Loucy (cell line): Measurements from ENCODE around the gene ELMO1.
A peak's percentile ranks its signal among the peaks of the same experiment; 100 is the strongest.

ENCODE experiments used
- CTCF ChIP-seq: fragments of 200-600 bp; sonication (generic); conservative IDR thresholded peaks from 2 replicates; pipeline ENCODE4 v1.5.1; 2014; ENCODE audit warnings: mild to moderate bottlenecking, antibody characterized with exemption, low read length
- EZH2phosphoT487 ChIP-seq: fragments of 200-600 bp; IDR thresholded peaks from 2 replicates; pipeline ENCODE4 v1.6.1; 2018; ENCODE audit warnings: antibody characterized with exemption, mild to moderate bottlenecking, moderate library complexity, borderline replicate concordance

GRCh38 chr7:37097276-37097675 is 351.4 kb downstream of the ELMO1 start:
- TF ChIP-seq CTCF: peak; percentile 54
- no peak for TF ChIP-seq EZH2phosphoT487
